Prostate gland (tissue), 2 donors: ENCODE measurements around the gene GRIP2.

Experiments
- POLR2A ChIP-seq: fragments of 450-650 bp; IDR thresholded peaks from one replicate; pipeline ENCODE4 v1.6.1; 2016; ENCODE audit warnings: antibody characterized with exemption, mild to moderate bottlenecking
- POLR2AphosphoS5 ChIP-seq: sonication (generic); formaldehyde crosslinking; IDR thresholded peaks from one replicate; pipeline ENCODE4 v1.6.1; 2017; ENCODE audit warnings: antibody characterized with exemption
- TF ChIP-seq, protein P1 (sequence below), 4 experiments: fragments of 200-600 bp in 2 of 4; fragments of 450-650 bp in 2 of 4; sonication (generic) in 2 of 4; IDR thresholded peaks; 1 replicate in 3 of 4; 2 replicates in 1 of 4; pipeline ENCODE4 v1.5.1; 2016 to 2019; ENCODE audit warnings: antibody characterized with exemption in 4 of 4, mild to moderate bottlenecking in 2 of 4, moderate library complexity in 2 of 4

DNA sequence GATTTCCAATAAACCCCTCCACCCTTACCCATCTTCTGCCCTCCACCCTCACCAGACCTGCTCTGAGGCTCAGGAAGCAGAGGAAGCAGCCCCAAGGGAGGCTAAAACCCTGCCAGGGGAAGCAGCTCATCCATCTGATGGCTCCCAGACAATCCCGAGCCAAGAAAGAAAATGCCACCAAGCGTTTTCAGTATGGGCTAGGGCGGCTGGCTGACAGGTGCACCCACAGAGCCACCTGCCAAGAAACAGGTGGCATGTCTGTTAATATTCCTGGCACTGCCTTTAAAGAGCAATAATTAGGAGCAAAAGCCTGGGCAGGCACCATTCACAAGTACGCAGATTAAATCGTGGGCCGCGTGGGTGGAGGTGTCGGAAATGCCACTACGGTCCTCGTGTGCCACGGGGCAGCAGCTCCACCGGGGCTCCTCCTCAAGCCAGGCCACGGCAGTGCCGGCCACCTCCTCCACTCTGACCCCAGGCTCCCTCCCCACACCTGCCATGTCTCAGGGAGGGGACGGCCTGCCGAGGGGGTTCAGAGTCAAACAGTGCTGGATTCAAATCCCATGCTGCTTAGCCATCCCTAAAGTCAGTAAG lies 23.9 kb upstream of the GRIP2 start:
- TF ChIP-seq, protein P1, sequence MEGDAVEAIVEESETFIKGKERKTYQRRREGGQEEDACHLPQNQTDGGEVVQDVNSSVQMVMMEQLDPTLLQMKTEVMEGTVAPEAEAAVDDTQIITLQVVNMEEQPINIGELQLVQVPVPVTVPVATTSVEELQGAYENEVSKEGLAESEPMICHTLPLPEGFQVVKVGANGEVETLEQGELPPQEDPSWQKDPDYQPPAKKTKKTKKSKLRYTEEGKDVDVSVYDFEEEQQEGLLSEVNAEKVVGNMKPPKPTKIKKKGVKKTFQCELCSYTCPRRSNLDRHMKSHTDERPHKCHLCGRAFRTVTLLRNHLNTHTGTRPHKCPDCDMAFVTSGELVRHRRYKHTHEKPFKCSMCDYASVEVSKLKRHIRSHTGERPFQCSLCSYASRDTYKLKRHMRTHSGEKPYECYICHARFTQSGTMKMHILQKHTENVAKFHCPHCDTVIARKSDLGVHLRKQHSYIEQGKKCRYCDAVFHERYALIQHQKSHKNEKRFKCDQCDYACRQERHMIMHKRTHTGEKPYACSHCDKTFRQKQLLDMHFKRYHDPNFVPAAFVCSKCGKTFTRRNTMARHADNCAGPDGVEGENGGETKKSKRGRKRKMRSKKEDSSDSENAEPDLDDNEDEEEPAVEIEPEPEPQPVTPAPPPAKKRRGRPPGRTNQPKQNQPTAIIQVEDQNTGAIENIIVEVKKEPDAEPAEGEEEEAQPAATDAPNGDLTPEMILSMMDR (IDR thresholded peaks at IDR 0.05), result no peak
- TF ChIP-seq POLR2AphosphoS5 (no peak), POLR2A (no peak)
